Activated CD4-positive, alpha-beta T cell treated with anti-CD3 and anti-CD28 coated beads for 4 hours (primary cell): ENCODE results near the gene AANAT.
A peak's percentile ranks its signal among the peaks of the same experiment; 100 is the strongest.

Source experiments
- DNase-seq, 2 donors: peaks; one replicate each; pipeline ENCODE4 v3.0.0-alpha.2; 2020

Gene AANAT

DNA sequence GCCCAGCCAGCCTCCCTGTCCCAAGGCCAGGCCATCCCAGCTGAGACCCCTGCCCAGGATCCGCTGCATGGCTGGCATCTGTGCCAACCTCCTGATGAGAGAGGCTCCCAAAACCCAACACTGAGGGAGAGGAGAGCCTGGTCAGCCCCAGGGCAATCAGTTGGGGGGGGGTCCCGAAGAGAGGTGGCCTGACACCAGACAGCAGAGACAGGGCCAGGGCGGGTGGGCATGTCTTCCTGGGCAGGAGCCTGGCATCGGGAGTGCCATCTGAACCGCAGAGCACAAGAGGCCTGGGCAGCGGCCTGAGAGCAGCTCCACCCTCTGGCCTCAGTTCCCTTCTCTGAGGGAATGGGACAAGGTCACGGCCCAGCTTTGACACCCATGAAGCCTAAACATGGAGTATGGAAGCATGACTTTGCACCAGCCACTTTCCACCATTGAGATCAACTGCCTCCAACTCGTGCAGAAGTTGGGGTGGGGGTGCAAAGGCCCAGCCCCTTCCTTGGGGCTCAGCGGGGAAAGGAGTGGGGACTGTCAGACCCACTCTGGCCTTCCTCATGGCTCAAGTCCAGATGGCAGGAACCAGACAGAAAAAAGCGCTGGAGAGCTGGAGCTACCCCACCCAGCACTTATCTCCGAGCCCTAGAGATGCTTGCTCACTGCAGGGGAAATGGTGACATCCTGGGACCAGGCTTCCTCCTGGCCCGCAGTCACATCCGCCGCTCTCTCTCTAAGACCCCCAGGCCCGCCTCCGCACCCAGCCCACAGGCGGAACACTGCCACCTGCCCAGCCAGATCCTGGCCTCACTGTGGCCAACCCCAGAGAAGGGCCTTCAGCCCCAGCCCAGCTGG, 24.1 kb downstream of the AANAT start:
- no peak for DNase-seq

- no peak for DNase-seq
Observed at GRCh38 chr17:76492123-76492988, 25.0 kb downstream of the AANAT start.

GRCh38 chr17:76492989-76493501, 25.6 kb downstream of the AANAT start:
- peak; percentile 23 to 37 for DNase-seq

DNA sequence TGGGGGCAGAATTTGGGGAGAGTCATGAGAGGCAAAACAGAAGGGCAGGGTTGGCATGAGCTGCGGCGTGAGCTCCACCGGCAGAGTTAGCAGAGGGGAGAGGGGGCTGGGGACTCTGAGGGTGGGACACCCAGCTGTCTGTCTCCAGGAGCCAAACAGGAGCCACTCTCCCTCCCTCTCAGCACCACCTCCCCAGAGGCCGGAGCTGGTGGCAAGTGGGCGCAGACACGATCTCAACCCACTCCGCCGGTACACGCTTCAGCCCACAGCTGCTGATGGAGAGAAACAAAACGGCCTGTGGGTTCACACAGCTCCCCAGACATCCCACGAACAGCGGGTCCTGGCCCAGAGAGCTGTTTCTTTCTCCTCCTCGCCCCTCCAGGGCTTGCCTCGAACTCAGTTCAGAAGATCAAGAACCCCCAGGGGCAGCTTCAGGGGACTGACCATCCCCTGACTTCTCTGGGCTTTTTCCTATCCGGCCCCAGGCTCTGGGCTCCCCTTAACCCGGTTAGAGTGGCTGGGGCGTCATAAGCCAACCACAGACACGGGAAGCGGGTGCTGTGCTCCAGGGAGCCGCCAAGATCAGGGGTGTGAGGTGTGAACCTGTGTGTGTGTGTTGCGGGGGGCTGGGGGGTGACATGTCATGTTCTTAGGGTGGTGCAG, 26.2 kb downstream of the AANAT start:
- no peak for DNase-seq

- no peak for DNase-seq
Observed at GRCh38 chr17:76495663-76496400, 28.4 kb downstream of the AANAT start.

- no peak for DNase-seq
Observed at GRCh38 chr17:76496464-76496863, 29.1 kb downstream of the AANAT start.

DNA sequence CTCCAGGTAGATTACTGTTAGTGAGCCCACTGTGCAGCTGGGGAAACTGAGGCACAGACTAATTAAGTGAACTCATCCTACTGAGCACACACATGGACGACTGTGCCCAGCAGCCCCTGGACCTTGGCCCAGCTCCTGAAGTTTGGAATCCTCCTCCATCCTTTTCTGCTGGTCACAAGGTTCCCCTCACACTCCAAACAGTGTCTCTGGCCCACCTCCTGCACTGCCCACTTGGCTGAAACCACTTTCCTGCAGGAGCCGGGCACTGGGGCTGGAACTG, 30.2 kb downstream of the AANAT start:
- no peak for DNase-seq

GRCh38 chr17:76497979-76498875, 30.8 kb downstream of the AANAT start:
- no peak for DNase-seq

DNA sequence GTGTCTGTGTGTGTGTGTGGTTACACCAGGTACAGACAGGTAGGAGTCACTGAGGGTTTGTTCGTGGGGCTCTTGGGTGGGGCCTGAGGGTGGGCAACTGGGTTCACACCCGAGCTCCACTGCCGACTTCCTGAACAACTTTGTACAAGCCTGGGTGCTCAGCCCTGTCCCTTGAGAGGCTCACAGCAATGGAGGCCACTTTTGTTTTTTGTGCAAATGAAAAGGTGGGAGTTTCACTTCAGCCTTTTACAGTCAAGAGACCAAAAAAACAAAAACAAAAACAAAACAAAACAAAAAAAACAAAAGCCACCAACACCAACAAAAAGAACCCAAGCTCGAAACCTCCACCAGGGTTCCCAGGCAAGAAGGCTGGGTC, 31.5 kb downstream of the AANAT start:
- no peak for DNase-seq

GRCh38 chr17:76499267-76499667, 31.9 kb downstream of the AANAT start:
- no peak for DNase-seq

DNA sequence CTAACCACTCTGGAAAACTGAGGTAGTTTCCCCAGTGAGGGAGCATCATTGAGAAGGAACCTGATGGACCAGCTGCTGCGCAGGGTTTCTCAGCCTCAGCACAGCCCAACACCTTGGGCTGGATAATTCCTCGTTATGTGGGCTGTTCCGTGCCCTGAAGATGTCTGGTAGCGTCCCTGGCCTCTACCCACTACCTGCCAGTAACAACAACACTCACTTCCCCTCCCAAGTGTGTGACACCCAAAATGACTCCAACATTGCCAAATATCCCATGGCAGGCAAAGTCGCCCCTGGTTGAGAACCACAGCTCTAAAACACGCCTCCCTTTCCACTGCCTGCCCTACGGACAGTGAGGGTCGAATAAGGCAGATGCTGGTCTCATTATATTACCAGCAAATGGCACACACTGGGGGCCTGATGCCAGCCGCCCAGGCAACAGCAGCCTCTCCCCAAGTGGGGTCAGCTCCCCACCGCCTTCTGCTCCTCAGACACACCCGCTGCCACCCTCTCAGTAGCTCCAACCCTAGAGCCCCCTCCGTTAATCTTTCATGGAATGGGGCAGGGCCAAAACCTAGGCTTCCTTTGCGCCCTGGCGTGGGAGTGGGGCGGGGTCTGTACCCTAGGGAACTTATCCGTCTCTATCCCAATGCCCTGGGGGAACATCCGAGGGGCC, 32.8 kb downstream of the AANAT start:
- DNase-seq: no peak

- no peak for DNase-seq
Observed at GRCh38 chr17:76500747-76501017, 33.3 kb downstream of the AANAT start.

- peak; percentile 90 to 96 for DNase-seq
Observed at GRCh38 chr17:76501018-76501826, 33.8 kb downstream of the AANAT start, which contains the start of gene RHBDF2. Gene RHBDF2 (minus strand): TSS chr17:76501423. CDS start chr17:76481524, 19,899 bp downstream.

DNA sequence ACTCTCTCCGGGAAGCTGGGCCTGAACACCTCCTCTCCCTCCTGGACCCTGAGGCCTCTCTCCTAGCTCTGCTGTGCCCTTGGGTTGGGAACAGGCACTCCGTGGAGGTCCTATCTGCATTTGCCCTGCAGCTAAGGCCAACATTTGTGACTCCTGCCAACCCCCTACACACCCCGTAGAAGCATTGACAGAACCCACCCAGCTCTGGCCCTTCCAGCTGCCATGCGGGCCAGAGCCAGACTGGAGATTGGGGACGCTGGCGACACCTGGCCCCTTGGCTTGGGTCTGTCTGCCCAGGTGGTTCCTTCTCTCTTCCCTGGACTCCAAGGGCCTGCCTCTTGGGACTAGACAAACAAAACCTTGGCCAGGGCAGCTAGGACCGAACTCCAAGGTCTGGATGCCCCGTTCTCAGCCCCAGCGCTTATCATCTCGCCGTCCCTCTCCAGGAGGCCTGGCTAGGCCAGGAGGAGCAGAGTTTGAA, 34.5 kb downstream of the AANAT start:
- no peak for DNase-seq

- DNase-seq: no peak
Observed at GRCh38 chr17:76502341-76503211, 35.2 kb downstream of the AANAT start.

DNA sequence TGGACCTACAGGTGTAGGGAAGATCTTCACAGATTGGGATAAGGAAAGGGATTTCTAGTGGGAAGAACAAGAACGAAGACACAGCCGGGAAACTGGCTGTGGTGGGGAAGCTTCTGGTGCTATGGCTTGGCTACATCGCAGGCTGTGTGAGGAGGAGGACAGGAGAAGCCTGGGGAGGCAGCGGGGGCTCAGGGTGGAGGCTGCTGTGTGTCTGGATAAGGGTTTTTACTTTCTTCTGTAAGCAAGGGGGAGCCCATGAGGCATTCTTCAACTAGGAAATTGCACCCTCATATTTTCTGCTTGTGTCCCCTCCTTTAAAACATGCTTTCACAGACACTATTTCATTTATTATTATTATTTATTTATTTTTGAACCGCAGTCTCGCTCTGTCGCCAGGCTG, 36.7 kb downstream of the AANAT start:
- no peak for DNase-seq

DNA sequence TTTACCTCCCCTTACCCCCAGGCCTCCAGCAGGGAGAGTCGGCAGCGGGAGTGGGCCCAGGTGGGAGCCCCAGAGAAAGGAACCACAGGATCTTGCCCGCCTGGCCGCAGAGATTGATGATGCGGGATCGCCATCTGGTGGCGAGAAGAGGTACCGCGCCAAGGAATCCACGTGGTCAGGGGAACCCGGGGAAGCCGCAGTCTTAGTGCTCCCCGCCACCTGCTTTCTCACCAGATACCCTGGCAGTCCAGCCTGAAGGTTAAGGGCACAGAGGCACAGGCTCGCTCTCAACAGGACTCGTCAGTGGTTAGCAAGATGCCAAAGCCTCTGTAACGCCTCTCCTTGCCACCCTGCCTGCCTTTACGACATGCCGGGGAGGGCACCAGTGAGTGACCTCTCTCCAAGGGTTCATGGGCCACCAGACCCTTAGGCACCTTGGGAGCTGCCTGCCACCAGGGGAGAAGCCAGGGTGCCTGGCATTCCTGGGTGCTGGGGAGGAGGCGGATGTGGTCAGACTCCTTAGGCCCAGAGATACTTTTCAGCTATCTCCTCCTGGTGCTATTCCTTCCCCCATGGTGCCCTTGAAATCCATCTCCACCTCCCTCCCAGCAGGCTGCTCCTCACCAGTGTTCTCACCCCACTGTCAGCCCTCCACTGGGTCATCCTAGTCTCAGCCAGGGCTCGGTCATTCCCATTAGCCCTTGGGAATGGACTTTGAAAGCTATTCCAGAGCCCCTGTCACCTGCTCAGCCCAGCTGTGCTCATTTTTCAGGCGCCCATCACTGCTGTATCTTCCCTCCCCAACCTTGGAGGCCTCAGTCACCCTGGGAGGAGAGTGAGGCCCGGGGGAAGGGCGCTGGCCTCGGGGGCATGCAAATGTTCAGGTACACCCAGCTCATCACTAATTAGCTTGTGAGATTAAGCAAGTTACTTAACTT, 39.3 kb downstream of the AANAT start:
- DNase-seq: peak; percentile 81 to 90
